Activated CD4-positive, alpha-beta T cell treated with anti-CD3 and anti-CD28 coated beads, Interleukin-2, amount 10 ng/mL, durations not matched to agents 7 days and 5 days (primary cell): ENCODE results near the gene PLK5. TPM values are rescaled to one million over a fixed set of nuclear protein-coding genes. Genes with fewer than 3 reads are reported as not detected.
"Not testable (repeated sequence)": the region's sequence is repeated elsewhere in the genome, so short reads cannot be mapped to it uniquely, and the experiment has no call there.

Source experiments
- CTCF ChIA-PET: fragments of 350-600 bp; sonication (Branson Sonifier 250); formaldehyde crosslinking; loops from one replicate; lab custom pipeline; 2021; ENCODE audit warnings: antibody characterized with exemption; lab: Charles Lee
- POLR2A ChIA-PET: fragments of 350-600 bp; sonication (Branson Sonifier 250); formaldehyde crosslinking; loops from one replicate; lab custom pipeline; 2021; ENCODE audit warnings: antibody characterized with exemption; lab: Charles Lee
- DNase-seq: peaks from one replicate; pipeline ENCODE4 v3.0.0-alpha.2; 2020
- H3K27ac Mint-ChIP-seq: one replicate; pipeline ENCODE4 v1.8.0; 2021; ENCODE audit warnings: mild to moderate bottlenecking, moderate library complexity, mixed read lengths
- H3K27me3 Mint-ChIP-seq: one replicate; pipeline ENCODE4 v1.8.0; 2021; ENCODE audit warnings: mixed read lengths
- H3K36me3 Mint-ChIP-seq: one replicate; pipeline ENCODE4 v1.8.0; 2021; ENCODE audit warnings: low read depth, mixed read lengths
- H3K4me1 Mint-ChIP-seq: one replicate; pipeline ENCODE4 v1.8.0; 2021; ENCODE audit warnings: mixed read lengths
- H3K4me3 Mint-ChIP-seq: one replicate; pipeline ENCODE4 v1.8.0; 2021; ENCODE audit warnings: mild to moderate bottlenecking, moderate library complexity, mixed read lengths
- H3K9me3 Mint-ChIP-seq: one replicate; pipeline ENCODE4 v1.8.0; 2021; ENCODE audit warnings: mixed read lengths
- total RNA-seq, 2 experiments: library from RNA; stranded (reverse); gene quantifications; one replicate each; pipeline ENCODE4 v1.2.3, GENCODE V29; 2021

PLK5 gene
- total RNA-seq, 2 experiments from 2014 or later, result not detected

GRCh38 chr19:1495799-1496713, 27.8 kb upstream of the PLK5 start:
- no peak overlapping the region for H3K4me3 Mint-ChIP-seq
- H3K27ac Mint-ChIP-seq, result no peak overlapping the region
- CTCF ChIA-PET, result interaction anchor here (1.4 kb wide), 1 partner anchor 8 kb away, joined by 3 read pairs; no protein-coding TSS in a partner anchor
- H3K27me3 Mint-ChIP-seq, result peaks cover 15% of the 10 kb centered on the region
- no peaks in the 10 kb centered on the region for H3K9me3 Mint-ChIP-seq
- peaks cover 5% of the 10 kb centered on the region for H3K4me1 Mint-ChIP-seq
- no peaks in the 10 kb centered on the region for H3K36me3 Mint-ChIP-seq
- DNase-seq, result no peak
- POLR2A ChIA-PET, result no interaction called here

GRCh38 chr19:1496714-1497577, 26.9 kb upstream of the PLK5 start:
- DNase-seq, result no peak
- Mint-ChIP-seq H3K36me3 (no peaks in the 10 kb centered on the region), H3K27ac (no peak overlapping the region), H3K9me3 (no peaks in the 10 kb centered on the region), H3K4me3 (no peak overlapping the region), H3K4me1 (peaks cover 1% of the 10 kb centered on the region), H3K27me3 (peaks cover 10% of the 10 kb centered on the region)
- ChIA-PET POLR2A (no interaction called here), CTCF (no interaction called here)

GRCh38 chr19:1497578-1498235, 26.2 kb upstream of the PLK5 start:
- H3K4me3 Mint-ChIP-seq, result no peak overlapping the region
- no peaks in the 10 kb centered on the region for H3K4me1 Mint-ChIP-seq
- H3K36me3 Mint-ChIP-seq, result no peaks in the 10 kb centered on the region
- POLR2A ChIA-PET, result no interaction called here
- H3K27ac Mint-ChIP-seq, result no peak overlapping the region
- CTCF ChIA-PET, result interaction anchor here (0.7 kb wide), 1 partner anchor 67 kb away, joined by 3 read pairs; no protein-coding TSS in a partner anchor
- no peaks in the 10 kb centered on the region for H3K9me3 Mint-ChIP-seq
- peaks cover 7% of the 10 kb centered on the region for H3K27me3 Mint-ChIP-seq
- DNase-seq, result no peak

- H3K4me3 Mint-ChIP-seq, H3K9me3 Mint-ChIP-seq, DNase-seq, CTCF ChIA-PET, H3K27ac Mint-ChIP-seq, H3K36me3 Mint-ChIP-seq, H3K4me1 Mint-ChIP-seq, H3K27me3 Mint-ChIP-seq, POLR2A ChIA-PET: not testable (repeated sequence)
Measured at GRCh38 chr19:1499231-1499630, 24.6 kb upstream of the PLK5 start.

- peaks cover 13% of the 10 kb centered on the region for H3K27me3 Mint-ChIP-seq
- no peak overlapping the region for H3K4me3 Mint-ChIP-seq
- H3K27ac Mint-ChIP-seq, result no peak overlapping the region
- DNase-seq, result no peak
- H3K9me3 Mint-ChIP-seq, result no peaks in the 10 kb centered on the region
- H3K4me1 Mint-ChIP-seq, result peaks cover 2% of the 10 kb centered on the region
- H3K36me3 Mint-ChIP-seq, result no peaks in the 10 kb centered on the region
- ChIA-PET CTCF (interaction anchor here (2.5 kb wide), 1 partner anchor 10 kb away, joined by 8 read pairs; the partner anchor contains the start of genes PCSK4 and REEP6), POLR2A (no interaction called here)
Measured at GRCh38 chr19:1501200-1501595, 22.7 kb upstream of the PLK5 start.

GRCh38 chr19:1502433-1503088, 21.3 kb upstream of the PLK5 start:
- DNase-seq, result no peak
- Mint-ChIP-seq H3K27ac (no peak overlapping the region), H3K4me1 (peaks cover 4% of the 10 kb centered on the region), H3K36me3 (no peaks in the 10 kb centered on the region), H3K27me3 (peaks cover 13% of the 10 kb centered on the region), H3K4me3 (no peak overlapping the region), H3K9me3 (no peaks in the 10 kb centered on the region)
- CTCF ChIA-PET, result interaction anchor here (2.5 kb wide), 1 partner anchor 11 kb away, joined by 8 read pairs; the partner anchor contains the start of genes PCSK4 and REEP6
- POLR2A ChIA-PET, result no interaction called here

GRCh38 chr19:1503089-1503924, 20.6 kb upstream of the PLK5 start:
- ChIA-PET CTCF (interaction anchor here (0.9 to 2.5 kb wide), 3 partner anchors 8 to 323 kb away, joined by 3 to 8 read pairs (median 3); partner anchors contain the start of genes PCSK4 and REEP6), POLR2A (no interaction called here)
- no peak overlapping the region for H3K4me3 Mint-ChIP-seq

GRCh38 chr19:1503925-1504773, 19.7 kb upstream of the PLK5 start:
- Mint-ChIP-seq H3K4me1 (peaks cover 10% of the 10 kb centered on the region), H3K36me3 (no peaks in the 10 kb centered on the region), H3K4me3 (no peak overlapping the region), H3K9me3 (no peaks in the 10 kb centered on the region), H3K27me3 (peaks cover 18% of the 10 kb centered on the region), H3K27ac (no peak overlapping the region)
- no peak for DNase-seq
- CTCF ChIA-PET, result interaction anchor here (0.9 to 1.2 kb wide), 2 partner anchors 9 to 322 kb away, joined by 3 read pairs; no protein-coding TSS in a partner anchor
- POLR2A ChIA-PET, result no interaction called here

More at GRCh38 chr19:1503089-1503924, 20.6 kb upstream of the PLK5 start:
- DNase-seq, result peak; percentile 63
- Mint-ChIP-seq H3K27ac (no peak overlapping the region), H3K9me3 (no peaks in the 10 kb centered on the region), H3K4me1 (peaks cover 9% of the 10 kb centered on the region), H3K36me3 (no peaks in the 10 kb centered on the region), H3K27me3 (peaks cover 15% of the 10 kb centered on the region)

- DNase-seq, result no peak
- H3K27ac Mint-ChIP-seq, result no peak overlapping the region
- no peaks in the 10 kb centered on the region for H3K9me3 Mint-ChIP-seq
- H3K4me1 Mint-ChIP-seq, result peaks cover 10% of the 10 kb centered on the region
- H3K4me3 Mint-ChIP-seq, result no peak overlapping the region
- no peaks in the 10 kb centered on the region for H3K36me3 Mint-ChIP-seq
- CTCF ChIA-PET, result no interaction called here
- POLR2A ChIA-PET, result no interaction called here
- H3K27me3 Mint-ChIP-seq, result peaks cover 24% of the 10 kb centered on the region
Measured at GRCh38 chr19:1505012-1505411, 18.9 kb upstream of the PLK5 start.

GRCh38 chr19:1505991-1506881, 17.6 kb upstream of the PLK5 start:
- CTCF ChIA-PET, result interaction anchor here (1.0 kb wide), 1 partner anchor 63 kb away, joined by 4 read pairs; no protein-coding TSS in a partner anchor

More at GRCh38 chr19:1505991-1506881, 17.6 kb upstream of the PLK5 start:
- POLR2A ChIA-PET, result no interaction called here
- DNase-seq, result no peak
- no peaks in the 10 kb centered on the region for H3K9me3 Mint-ChIP-seq
- H3K27ac Mint-ChIP-seq, result no peak overlapping the region
- peaks cover 12% of the 10 kb centered on the region for H3K4me1 Mint-ChIP-seq
- no peak overlapping the region for H3K4me3 Mint-ChIP-seq
- H3K36me3 Mint-ChIP-seq, result no peaks in the 10 kb centered on the region
- H3K27me3 Mint-ChIP-seq, result peaks cover 32% of the 10 kb centered on the region
